Hematopoietic multipotent progenitor cell treated with erythropoietin and hydrocortisone succinate and interleukin-3 and kit ligand, for 6 days (in vitro differentiated cells): Measurements from ENCODE around the gene SMYD4.
"Not testable (repeated sequence)": the region's sequence is repeated elsewhere in the genome, so short reads cannot be mapped to it uniquely, and the experiment has no call there.

ENCODE experiments used
- DNase-seq: peaks from one replicate; pipeline ENCODE4 v3.0.0-alpha.2; 2015

SMYD4 gene

DNA sequence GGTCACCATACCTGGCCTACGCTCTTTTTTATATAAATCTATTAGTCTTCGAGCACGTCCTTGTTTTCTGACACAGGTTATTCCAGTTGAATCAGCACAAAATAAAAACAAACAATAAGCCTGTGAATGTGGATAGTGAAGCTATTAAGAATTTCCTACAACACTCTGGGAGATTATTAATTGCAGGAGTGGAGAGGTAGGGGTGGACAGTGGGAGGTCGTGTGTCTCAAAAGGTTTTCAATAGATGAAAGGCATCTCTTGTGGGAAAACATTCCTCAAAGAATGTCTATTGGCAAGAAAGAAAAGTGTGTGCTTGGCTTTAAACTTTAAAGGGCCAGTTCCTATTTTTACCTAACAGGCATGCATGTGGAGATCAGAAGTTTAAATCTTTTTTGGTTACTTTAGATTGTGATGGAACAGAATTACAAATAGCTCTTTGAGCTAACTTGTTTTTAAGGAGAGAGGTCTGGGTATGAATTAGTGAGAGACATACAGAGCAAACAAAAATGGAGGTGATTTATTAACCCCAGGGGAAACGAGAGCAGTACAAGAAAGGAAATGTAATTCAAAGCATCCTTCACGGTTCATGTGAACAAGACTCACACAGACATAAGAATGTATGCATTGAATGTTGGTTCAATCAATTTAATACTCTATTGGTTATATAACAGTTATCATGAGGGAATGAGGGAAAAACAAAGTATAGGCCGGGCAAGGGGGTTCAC is 9.0 kb downstream of the SMYD4 start:
- DNase-seq = no peak

DNA sequence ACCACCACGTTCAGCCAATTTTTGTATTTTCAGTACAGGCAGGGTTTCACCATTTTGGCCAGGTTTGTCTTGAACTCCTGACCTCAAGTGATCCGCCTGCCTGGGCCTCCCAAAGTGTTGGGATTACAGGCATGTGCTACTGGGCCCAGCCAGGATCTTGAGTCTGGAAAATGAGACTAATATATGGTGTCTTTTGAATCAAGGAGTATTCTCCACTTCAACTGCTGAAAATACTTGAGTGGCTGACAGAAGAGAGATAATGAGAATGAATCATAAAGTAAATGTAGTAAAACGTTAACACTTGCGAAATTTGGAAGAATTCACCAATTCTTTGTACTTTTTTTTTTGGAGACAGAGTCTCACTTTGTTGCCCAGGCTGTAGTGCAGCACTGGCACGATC is 16.6 kb downstream of the SMYD4 start:
- no peak for DNase-seq

DNA sequence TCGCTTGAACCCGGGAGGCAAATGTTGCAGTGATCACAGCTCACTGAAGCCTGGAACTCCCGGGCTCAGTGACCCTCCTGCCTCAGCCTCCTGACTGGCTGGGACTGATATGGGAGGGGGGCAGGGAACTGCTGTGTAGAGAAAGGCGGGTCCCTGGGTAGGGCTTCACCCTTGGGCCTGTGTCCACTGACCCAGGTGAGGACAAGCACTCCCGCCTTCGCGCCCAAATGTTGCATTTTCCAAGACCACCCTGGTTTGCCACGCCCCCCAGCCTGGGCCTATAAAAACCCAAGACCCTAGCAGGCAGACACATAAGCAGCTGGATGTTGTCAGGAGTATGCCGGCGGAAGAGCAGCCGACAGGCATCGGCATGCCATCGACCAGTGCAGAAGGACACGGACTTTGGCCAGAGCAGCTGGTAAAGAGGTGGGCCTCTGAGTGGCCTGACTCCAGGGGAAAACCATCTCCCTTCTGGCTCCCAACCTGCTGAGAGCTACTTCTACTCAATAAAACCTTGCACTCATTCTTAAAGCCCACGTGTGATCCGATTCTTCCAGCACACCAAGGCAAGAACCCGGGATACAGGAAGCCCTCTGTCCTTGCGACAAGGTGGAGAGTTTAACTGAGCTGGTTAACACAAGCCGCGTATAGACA is 19.1 kb downstream of the SMYD4 start:
- DNase-seq = no peak

DNA sequence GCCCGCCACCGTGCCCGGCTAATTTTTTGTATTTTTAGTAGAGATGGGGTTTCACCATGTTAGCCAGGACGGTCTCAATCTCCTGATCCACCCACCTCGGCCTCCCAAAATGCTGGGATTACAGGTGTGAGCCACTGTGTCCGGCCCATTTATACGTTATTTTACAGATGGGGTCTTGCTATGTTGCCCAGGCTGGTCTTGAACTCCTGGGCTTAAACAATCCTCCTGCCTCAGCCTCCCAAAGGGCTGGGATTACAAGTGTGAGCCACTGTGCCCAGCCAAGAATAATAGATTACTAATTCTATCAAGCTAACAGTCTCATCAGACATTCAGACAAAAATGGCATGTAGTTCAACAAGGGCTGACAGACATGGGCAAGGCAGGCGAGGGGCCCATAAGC is 19.9 kb downstream of the SMYD4 start:
- DNase-seq = not testable (repeated sequence)

DNA sequence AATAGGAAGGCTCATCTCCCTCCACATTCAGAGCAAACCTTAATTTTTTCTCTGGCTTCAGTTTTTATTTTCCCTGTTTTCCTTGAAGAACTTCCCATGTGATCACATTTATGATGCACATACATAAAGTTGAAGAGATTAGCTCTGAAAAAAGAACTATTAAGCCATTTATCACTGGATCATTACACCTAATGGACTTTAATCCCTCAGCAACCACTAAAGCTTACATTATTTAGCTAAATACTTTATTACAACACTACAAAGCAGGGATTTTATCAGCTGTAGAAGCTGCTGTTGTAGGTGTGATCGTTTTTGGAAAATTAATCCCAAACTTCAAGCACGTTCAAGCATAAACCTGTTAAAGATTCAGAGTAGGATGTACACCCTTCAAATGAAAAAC is 21.1 kb downstream of the SMYD4 start:
- no peak for DNase-seq

DNA sequence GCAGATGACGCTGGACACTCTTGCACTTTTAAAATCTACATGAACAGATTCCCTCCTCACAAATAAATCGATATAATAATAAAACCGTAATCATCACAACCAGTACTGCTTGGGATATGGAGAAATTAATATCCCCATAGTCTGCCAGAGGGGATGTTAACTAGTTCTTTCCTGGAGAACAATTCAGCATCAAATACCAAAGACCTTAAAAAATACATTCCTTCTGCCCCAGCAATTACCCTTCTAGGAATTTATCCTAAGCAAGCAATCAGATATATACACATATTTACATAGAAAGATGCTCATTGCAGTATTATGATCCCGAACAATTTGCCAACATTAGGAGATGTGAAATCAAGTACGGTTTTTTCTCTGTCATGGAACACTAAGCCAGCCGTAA is 21.8 kb downstream of the SMYD4 start:
- no peak for DNase-seq

DNA sequence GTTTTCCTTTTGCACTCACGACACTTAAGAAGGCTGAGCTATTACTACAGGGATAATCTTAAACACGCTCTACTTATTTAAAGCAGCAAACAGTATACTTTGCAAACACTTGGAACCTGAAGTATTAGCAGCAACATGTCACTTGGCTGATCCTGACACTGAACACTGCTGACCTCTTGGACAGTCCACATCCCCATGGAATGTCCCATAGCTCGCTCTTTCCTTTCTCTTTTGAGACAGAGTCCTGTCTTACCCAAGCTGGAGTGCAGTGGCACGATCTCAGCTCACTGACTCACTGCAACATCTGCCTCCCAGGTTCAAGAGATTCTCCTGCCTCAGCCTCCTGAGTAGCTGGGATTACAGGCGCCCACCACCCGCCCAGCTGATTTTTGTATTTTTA is 26.4 kb downstream of the SMYD4 start:
- no peak for DNase-seq

DNA sequence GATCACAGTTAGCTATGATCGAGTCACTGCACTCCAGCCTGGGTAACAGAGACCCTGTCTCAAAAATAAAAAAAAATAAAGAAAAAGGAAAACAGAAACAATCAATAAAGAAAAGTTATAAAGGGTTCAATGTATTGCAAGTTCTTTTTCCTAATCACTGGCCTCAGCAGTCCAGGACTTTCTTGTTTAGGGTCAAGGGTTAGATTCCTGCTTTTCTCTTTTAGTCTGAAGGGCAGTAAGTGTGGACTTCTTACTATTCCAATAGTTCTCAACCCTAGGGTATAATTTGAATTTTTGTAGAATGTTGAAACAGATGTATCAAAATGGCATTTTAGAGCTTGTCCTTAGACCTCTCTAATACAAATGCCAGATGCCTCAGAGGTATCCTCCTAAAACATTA is 27.3 kb downstream of the SMYD4 start:
- DNase-seq = no peak

DNA sequence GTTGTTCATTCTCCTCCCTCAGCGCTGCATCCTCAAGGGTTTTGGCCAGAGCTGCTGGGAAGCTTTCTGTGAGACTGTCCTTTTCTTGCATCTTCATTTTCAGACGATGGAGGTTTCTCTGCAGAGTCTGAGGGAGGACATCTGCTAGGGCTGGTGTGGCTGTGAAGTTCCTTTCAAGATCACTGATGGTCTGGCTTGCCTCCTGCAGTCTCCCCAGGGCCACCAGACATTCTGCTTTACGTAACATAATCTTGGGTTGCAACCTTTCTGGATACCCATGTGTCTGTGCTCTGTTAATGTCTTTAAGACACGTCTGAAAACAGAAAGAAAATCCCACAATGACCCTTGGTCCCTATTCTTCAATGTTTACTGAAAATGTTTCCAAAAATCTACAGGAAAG is 29.0 kb downstream of the SMYD4 start:
- no peak for DNase-seq

DNA sequence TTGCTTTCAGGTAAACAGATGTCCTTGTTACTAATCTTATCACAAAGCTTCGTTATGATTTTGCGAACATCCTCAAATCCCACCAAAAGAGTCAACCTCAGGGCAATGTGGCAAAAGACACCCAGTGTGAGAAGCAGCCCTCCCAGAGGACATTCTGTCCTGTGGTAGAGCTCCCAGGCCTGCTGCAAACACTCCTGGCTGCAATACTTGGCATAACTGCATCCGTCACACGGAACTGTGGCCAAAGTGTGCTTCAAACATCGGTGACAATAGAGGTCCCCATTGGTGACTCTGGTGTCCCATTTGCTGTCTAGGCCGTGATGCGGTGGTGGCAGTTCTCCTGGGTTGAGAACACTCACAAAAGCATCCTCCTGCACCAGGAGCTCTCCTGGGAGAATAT is 29.5 kb downstream of the SMYD4 start:
- no peak for DNase-seq

DNA sequence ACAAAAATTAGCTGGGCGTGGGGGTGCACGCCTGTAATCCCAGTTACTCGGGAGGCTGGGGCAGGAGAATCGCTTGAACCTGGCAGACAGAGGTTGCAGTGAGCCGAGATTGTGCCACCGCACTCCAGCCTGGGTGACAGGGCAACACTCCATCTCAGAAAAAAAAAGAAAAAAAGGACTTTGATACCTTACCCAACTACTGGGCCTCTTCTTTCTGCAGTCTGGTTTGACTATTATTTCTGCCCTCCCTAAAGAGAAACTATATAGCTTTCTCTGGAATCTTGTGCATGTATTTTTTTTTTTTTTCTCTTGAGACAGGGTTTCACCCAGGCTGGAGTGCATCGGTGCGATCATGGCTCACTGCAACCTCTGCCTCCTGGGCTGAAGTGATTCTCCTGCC is 31.9 kb downstream of the SMYD4 start:
- DNase-seq = not testable (repeated sequence)

DNA sequence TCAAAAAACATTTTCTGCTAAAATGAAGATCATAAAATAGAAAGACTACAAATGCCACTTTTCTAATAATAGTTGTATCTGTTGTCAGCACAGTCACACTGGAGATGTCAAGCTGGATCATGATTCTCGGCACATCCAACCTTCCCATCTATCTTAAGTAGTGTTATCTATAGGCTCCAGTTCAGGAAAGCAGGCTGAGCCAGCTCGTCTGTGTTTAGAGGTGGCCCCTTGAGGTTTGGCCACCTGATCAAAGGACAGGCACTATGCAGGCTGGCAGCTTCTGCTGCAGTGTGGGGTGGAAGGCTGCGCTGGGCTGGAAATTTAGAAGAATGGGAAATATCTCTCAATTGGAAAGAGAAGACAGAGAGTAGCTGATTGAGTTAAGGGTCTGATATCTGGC is 32.4 kb downstream of the SMYD4 start:
- DNase-seq = peak; percentile 77

DNA sequence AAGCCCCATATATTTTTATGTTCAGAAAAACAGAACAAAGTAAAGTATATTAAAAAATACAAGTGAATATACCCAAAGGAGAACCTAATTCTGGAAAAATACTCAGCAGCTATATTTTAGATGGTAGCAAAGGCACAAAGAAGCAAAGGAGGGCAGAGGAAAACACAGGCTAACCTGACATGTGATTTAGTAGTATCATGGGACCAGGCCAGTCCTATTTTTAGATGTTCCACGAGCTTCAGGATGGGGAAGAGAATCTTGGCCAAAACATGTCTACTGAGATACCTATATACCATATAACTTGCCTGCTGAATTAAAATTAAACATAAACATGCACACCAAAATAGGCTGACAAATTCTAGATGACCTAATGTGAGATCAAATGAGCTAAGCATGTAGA is 32.9 kb downstream of the SMYD4 start:
- no peak for DNase-seq

DNA sequence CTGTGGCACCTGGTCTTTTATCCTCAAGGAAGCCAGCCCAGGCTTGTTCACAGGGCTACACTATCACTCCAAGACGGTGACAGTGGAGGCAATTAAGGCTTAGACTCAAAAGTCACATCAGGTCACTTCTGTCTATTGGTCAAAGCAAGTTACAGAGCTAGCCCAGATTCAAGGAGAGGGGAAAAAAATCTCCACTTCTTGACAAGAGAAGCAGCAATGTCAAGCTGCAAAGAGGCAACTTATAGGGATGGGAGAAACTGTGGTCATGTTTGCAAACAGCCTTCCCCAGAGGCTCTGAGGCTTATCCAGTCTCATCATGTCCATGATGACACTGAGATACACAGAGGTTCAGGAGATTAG is 36.3 kb downstream of the SMYD4 start:
- peak; percentile 40 for DNase-seq

DNA sequence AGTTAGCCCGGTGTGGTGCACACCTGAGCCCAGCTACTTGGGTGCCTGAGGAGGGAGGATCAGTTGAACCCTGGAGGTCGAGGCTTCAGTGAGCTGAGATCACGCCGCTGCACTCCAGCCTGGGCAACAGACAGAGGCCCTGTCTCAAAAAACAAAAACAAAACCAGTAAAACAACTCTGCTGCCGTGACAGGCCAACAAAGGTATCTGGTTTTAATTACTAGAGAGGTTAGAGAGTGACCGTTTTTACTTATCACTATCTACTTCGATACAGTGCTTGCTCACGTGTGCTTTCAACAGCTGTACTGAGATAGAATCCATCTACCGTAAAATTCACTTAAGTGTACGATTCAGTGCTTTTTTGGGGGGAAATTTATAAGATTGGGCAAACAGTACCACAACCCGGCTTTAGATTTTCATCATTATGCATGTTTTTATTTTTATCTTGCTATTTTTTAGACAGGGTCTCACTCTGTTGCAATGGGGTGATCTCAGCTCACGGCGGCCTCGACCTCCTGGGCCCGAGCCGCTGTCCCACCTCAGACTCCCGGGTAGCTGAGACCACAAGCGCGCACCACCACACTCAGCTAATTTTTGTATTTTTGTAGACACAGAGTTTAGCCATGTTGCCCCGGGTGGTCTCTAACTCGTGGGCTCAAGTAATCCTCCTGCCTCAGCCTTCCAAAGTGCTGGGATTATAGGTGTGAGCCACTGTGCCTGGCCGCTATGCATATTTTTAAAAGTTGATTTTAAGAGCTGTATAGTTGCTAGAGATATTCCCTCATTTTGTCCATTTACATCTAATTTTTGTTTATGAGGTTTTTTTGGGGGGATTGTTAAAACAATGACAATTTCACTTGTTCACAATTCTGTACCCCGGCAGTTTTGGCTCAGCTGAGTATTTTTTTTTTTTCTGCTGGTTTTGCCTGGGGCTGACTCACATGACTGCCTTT is 36.9 kb downstream of the SMYD4 start:
- peak; percentile 54 for DNase-seq

DNA sequence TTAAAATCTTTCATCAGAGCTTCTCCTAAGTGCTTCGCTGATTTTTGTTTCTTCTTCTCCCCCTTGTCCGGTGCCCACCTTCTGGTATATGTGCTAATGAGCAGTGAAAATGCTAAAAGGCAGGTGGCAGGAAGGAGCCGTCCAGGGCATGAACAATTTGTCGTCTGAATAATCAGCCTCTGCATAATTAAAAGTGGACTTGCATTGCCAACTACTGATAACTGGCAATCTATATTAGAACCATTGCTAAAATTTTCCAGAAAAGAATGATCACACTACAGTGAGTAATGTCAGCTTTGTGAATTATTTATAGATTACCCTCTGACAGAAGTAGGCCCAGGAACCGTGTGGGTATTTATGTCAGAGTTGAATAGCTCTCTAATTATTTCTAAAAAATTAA is 39.8 kb downstream of the SMYD4 start:
- DNase-seq = no peak

DNA sequence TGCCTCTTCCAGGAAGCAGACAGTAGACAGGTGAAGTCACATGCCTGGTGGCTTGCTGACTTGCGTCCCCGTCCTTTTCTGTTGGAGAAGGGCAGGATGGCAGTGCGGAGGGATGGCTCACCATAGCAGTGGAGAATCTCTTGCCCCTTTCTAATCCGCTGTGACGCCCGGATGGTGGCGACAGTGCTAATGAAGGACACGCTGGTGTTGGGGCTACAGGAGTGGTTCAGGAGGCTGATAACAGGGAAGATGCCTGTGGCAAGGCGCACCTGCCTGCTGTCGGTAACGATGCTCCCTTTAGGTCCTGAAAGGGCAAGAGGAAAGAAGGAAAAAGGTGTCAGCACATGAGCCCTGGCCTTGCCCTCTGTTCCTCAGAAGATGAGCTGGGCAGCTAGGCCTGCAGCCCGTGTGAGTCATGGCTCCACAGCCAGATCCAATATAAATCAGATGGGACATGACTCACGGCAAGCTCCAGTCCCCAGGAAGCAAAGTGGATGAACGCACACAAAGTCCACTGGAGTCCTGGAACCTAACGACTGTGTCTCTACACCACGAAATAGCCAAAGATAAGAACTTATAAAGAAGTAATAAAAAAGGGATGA is 42.3 kb downstream of the SMYD4 start:
- DNase-seq = no peak

DNA sequence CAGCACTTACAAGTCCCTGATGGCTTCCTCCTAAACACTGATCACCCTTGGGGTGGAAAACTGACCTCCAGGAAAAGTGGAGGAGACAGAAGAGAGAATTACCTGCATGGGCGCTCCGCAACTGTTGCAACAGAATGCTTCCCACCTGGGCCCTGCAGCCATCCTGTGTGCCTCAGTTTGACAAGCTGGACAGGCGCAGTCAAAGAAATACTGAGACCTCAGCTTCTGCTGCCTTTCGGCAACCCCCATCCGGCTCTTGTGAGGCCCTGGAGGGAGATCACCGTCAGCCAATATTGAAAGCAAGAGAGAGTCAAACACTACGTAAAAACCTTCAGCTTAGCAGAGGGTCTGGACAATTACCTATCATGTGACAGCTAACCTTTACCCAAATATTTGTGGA is 43.0 kb downstream of the SMYD4 start:
- no peak for DNase-seq

DNA sequence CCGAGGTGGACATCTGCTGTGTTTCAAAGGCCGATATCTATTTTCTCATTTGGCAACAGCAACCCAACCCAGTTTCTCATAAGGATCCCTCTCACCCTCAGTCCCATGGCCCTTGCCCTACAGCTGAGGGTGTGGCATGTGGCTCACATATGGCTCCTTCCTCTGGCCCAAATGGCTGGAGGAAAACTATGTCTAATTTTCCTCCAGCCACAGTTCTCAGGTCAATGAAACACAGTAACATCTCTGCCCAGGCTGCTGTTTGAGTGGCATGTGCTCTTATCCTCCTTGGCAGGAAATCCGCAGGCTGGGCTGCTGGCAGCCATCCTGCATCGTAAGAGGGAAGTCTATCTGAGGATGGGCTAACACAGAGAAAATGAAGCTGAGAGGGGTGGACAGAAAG is 43.8 kb downstream of the SMYD4 start:
- DNase-seq = no peak

DNA sequence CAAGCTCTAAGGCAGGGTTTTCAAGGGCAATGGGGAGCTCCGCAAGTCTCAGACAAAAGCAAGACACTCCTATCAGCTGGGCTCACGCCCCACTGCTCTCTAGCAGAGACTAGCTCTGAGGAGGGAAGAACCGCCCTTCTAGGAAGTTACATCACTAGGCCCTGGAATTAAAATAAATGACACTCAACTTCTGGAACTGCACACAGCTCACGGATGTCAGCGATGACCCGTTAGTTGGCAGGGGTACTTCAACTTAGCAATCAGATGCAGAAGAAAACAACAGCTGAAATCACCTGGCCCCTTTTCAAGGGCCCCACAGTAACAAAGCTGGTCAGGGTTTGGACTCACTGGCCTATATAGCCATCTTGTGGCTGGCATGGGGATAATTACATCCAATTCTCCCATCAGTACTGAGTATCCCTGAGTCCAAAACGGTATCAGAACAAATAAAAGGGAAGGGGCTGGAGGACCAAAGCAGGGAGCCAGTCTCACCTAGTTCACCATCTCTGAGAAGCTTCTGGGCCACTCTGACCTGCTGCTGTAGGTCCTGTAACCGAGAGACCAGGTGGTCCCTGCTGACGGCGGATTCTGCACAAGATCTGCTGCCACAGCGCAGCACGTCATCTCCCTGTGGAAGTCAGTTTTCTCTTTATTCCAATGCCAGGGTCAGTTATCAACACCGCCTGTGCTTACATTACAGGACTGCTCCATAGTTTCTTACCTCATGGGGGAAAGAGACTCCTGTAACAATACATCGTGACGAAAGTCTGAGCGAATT is 45.7 kb downstream of the SMYD4 start:
- peak; percentile 84 for DNase-seq

DNA sequence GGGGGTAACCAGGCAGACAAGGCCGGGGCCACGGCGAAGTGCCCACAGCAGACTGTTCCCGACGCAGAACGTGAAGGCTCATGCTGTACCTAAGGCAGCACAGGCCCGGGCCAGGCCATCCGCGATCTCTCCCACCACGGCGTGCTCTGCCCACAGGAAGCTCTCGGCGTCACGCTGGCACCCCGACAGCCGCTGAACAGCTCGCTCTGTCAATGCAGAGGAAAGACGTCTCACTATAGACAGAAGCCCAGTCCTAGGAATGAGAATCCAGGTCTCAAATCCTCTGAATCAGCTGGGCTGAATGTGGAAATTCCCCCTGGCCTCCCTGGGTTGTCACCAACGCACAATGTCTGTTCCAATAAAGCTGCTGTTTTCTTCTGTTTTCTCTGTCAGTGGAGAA is 46.4 kb downstream of the SMYD4 start:
- no peak for DNase-seq

DNA sequence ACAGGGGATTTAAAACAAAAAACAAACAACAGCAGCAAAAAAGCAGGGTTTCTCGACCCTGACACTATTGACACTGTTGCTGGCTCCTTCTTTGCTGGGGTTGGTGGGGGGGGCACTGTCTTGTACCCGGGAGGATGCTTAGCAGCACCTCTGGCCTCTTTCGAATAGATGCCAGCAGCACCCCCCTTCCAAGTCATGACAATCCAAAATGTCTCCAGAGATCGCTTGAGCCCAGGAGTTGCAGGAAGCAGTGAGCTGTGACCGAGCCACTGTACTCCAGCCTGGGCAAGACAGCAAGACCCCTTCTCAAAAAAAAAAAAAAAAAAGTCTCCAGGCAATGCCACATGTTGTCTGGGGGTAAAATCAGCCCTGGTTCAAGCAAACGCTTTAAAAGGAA is 47.5 kb downstream of the SMYD4 start:
- DNase-seq = no peak
